Right kidney (tissue), 1 donor: ENCODE results near the gene USP40.

Experiments used
- DNase-seq: peaks from one replicate; pipeline ENCODE4 v3.0.0-alpha.2; 2016

USP40 gene

GRCh38 chr2:233476651-233477547, 89.7 kb downstream of the USP40 start:
- DNase-seq: no peak

GRCh38 chr2:233476063-233476410, 90.5 kb downstream of the USP40 start:
- no peak for DNase-seq

- no peak for DNase-seq
These were observed 92.0 kb downstream of the USP40 start for GRCh38 chr2:233474308-233475160.

GRCh38 chr2:233473878-233474277, 92.7 kb downstream of the USP40 start:
- no peak for DNase-seq

GRCh38 chr2:233473386-233473791, 93.2 kb downstream of the USP40 start:
- no peak for DNase-seq

GRCh38 chr2:233471291-233472035, 95.1 kb downstream of the USP40 start:
- DNase-seq: no peak

- no peak for DNase-seq
These were observed 95.7 kb downstream of the USP40 start for GRCh38 chr2:233470839-233471238.

GRCh38 chr2:233470011-233470687, 96.4 kb downstream of the USP40 start:
- no peak for DNase-seq

- no peak for DNase-seq
These were observed 97.1 kb downstream of the USP40 start for GRCh38 chr2:233469261-233470010.

GRCh38 chr2:233468741-233469110, 97.9 kb downstream of the USP40 start:
- no peak for DNase-seq

- no peak for DNase-seq
These were observed 98.4 kb downstream of the USP40 start for GRCh38 chr2:233468047-233468740.

GRCh38 chr2:233466991-233467603, 99.5 kb downstream of the USP40 start:
- no peak for DNase-seq

GRCh38 chr2:233464531-233465240, 101.9 kb downstream of the USP40 start:
- DNase-seq: no peak

GRCh38 chr2:233464056-233464455, 102.5 kb downstream of the USP40 start:
- no peak for DNase-seq

- no peak for DNase-seq
These were observed 103.0 kb downstream of the USP40 start for GRCh38 chr2:233463586-233463985.

- no peak for DNase-seq
These were observed 103.6 kb downstream of the USP40 start for GRCh38 chr2:233462826-233463470.

GRCh38 chr2:233462202-233462785, 104.3 kb downstream of the USP40 start:
- no peak for DNase-seq

- DNase-seq: no peak
These were observed 105.1 kb downstream of the USP40 start for GRCh38 chr2:233461481-233461891.
